SK-N-SH (cell line): Measurements from ENCODE around the gene TRIM14. TPM values are rescaled to one million over a fixed set of nuclear protein-coding genes. Genes with fewer than 3 reads are reported as not detected.
"Not testable (repeated sequence)": the region's sequence is repeated elsewhere in the genome, so short reads cannot be mapped to it uniquely, and the experiment has no call there.

ENCODE experiments used
- CTCF ChIA-PET: fragments of 300-600, 350-600 bp; formaldehyde crosslinking; extraction: SDS; loops from one replicate; lab custom pipeline; 2021; lab: Yijun Ruan, JAX
- POLR2A ChIA-PET: fragments of 350-600 bp; sonication (Branson Sonifier 250); formaldehyde crosslinking; extraction: SDS; loops from one replicate; lab custom pipeline; 2020; ENCODE audit warnings: antibody characterized with exemption, inconsistent platforms; lab: Yijun Ruan, JAX
- DNase-seq: peaks from one replicate; pipeline ENCODE4 v3.0.0; 2012
- H2AFZ ChIP-seq: fragments of 200-600 bp; sonication (generic); 2 replicates; pipeline ENCODE4 v1.8.1; 2016; ENCODE audit warnings: antibody characterized with exemption, mild to moderate bottlenecking, low read depth
- H3F3A ChIP-seq: fragments of 200-600 bp; sonication (generic); replicated peaks from 2 replicates; pipeline ENCODE3; 2016; ENCODE audit warnings: antibody characterized with exemption, mild to moderate bottlenecking; ENCODE audit not compliant: insufficient read depth
- H3K27ac ChIP-seq, 2 experiments: fragments of 200-500 bp in 1 of 2; fragments of 200-600 bp in 1 of 2; sonication (Bioruptor generic) in 1 of 2; sonication (generic), shearing (Covaris generic) in 1 of 2; 2 replicates each; pipeline versions ENCODE4 v1.5.1 to v1.6.1; 2014 to 2016; ENCODE audit warnings: low read depth in 2 of 2, inconsistent platforms in 1 of 2, low read length in 1 of 2, mild to moderate bottlenecking in 1 of 2, mixed read lengths in 1 of 2
- H3K27me3 ChIP-seq: fragments of 200-600 bp; sonication (generic), shearing (Covaris generic); 2 replicates; pipeline ENCODE4 v1.6.1; 2016; ENCODE audit warnings: mixed run types; ENCODE audit not compliant: insufficient read depth
- H3K36me3 ChIP-seq, 2 experiments: fragments of 200-500 bp in 1 of 2; fragments of 200-600 bp in 1 of 2; sonication (Bioruptor generic) in 1 of 2; sonication (generic) in 1 of 2; replicated peaks in 1 of 2; 2 replicates each; pipeline versions ENCODE3 to v1.5.1; 2014 to 2016; ENCODE audit warnings: low read length in 1 of 2, mild to moderate bottlenecking in 1 of 2; ENCODE audit not compliant: insufficient read depth in 2 of 2, control insufficient read depth in 1 of 2
- H3K4me1 ChIP-seq, 2 experiments: fragments of 200-500 bp in 1 of 2; fragments of 200-600 bp in 1 of 2; sonication (Bioruptor generic) in 1 of 2; sonication (generic), shearing (Covaris generic) in 1 of 2; 2 replicates each; pipeline versions ENCODE4 v1.5.1 to v1.6.1; 2014 to 2016; ENCODE audit warnings: low read depth in 1 of 2, low read length in 1 of 2, mixed run types in 1 of 2; ENCODE audit not compliant: insufficient read depth in 2 of 2, control insufficient read depth in 1 of 2
- H3K4me2 ChIP-seq: fragments of 200-600 bp; sonication (generic), shearing (Covaris generic); 2 replicates; pipeline ENCODE4 v1.6.1; 2017; ENCODE audit warnings: mixed run types
- H3K4me3 ChIP-seq, 2 experiments: fragments of 200-500 bp in 1 of 2; fragments of 200-600 bp in 1 of 2; sonication (Bioruptor generic) in 1 of 2; sonication (generic), shearing (Covaris generic) in 1 of 2; 2 replicates each; pipeline versions ENCODE4 v1.5.1 to v1.8.1; 2014 to 2016; ENCODE audit warnings: low read depth in 2 of 2, inconsistent platforms in 1 of 2, low read length in 1 of 2, mild to moderate bottlenecking in 1 of 2, mixed read lengths in 1 of 2, moderate library complexity in 1 of 2
- H3K79me2 ChIP-seq: fragments of 200-600 bp; sonication (generic); 2 replicates; pipeline ENCODE4 v1.8.1; 2017; ENCODE audit warnings: mild to moderate bottlenecking; ENCODE audit not compliant: insufficient read depth
- H3K9ac ChIP-seq: fragments of 200-600 bp; sonication (generic); 2 replicates; pipeline ENCODE4 v1.6.1; 2017; ENCODE audit warnings: mixed run types
- H3K9me2 ChIP-seq: fragments of 200-600 bp; sonication (generic); 2 replicates; pipeline ENCODE4 v1.6.1; 2017; ENCODE audit warnings: mixed run types
- H3K9me3 ChIP-seq: fragments of 200-600 bp; sonication (generic); 2 replicates; pipeline ENCODE4 v1.6.1; 2017; ENCODE audit warnings: mixed run types, mild to moderate bottlenecking, moderate library complexity
- H4K20me1 ChIP-seq: fragments of 200-600 bp; sonication (generic); 2 replicates; pipeline ENCODE4 v1.6.1; 2017; ENCODE audit warnings: mild to moderate bottlenecking, mixed run types; ENCODE audit not compliant: insufficient read depth
- ELF1 ChIP-seq: IDR thresholded peaks from 2 replicates; pipeline ENCODE4 v1.4.0; 2012
- EZH2phosphoT487 ChIP-seq: fragments of 200-600 bp; sonication (generic); IDR thresholded peaks from 2 replicates; pipeline ENCODE4 v1.6.1; 2017; ENCODE audit warnings: low read depth, mixed run types, mild to moderate bottlenecking, antibody characterized with exemption, moderate library complexity, borderline replicate concordance
- FOXM1 ChIP-seq: IDR thresholded peaks from 2 replicates; pipeline ENCODE4 v1.4.0; 2012; ENCODE audit warnings: low read depth, mild to moderate bottlenecking
- GABPA ChIP-seq: IDR thresholded peaks from 2 replicates; pipeline ENCODE4 v1.4.0; 2012; ENCODE audit warnings: low read depth, mild to moderate bottlenecking
- MAX ChIP-seq: IDR thresholded peaks from 2 replicates; pipeline ENCODE4 v1.4.0; 2012; ENCODE audit warnings: low read depth
- NFIC ChIP-seq: IDR thresholded peaks from 2 replicates; pipeline ENCODE4 v1.4.0; 2012; ENCODE audit warnings: borderline replicate concordance
- NRF1 ChIP-seq: IDR thresholded peaks from 2 replicates; pipeline ENCODE4 v1.6.1; 2012; ENCODE audit warnings: low read depth, mild to moderate bottlenecking, low read length
- PBX3 ChIP-seq: IDR thresholded peaks from 2 replicates; pipeline ENCODE4; 2012
- POLR2AphosphoS5 ChIP-seq: IDR thresholded peaks from 2 replicates; pipeline ENCODE4 v1.6.1; 2012; ENCODE audit warnings: low read depth, low read length
- RCOR1 ChIP-seq: fragments of 150-350 bp; IDR thresholded peaks from 2 replicates; pipeline ENCODE4 v1.6.1; 2017; ENCODE audit warnings: antibody characterized with exemption, low read length
- RFX5 ChIP-seq: IDR thresholded peaks from 2 replicates; pipeline ENCODE4 v1.6.1; 2012; ENCODE audit warnings: mild to moderate bottlenecking, improper control_type of control experiment, low read length
- TCF12 ChIP-seq: IDR thresholded peaks from 2 replicates; pipeline ENCODE4 v1.4.0; 2012
- TEAD4 ChIP-seq: IDR thresholded peaks from 2 replicates; pipeline ENCODE4 v1.4.0; 2012; ENCODE audit warnings: mild to moderate bottlenecking, borderline replicate concordance; ENCODE audit not compliant: insufficient read depth
- YY1 ChIP-seq: IDR thresholded peaks from 2 replicates; pipeline ENCODE4 v1.4.0; 2012; ENCODE audit warnings: low read depth, mild to moderate bottlenecking
- WGBS: methylation state at CpG from one replicate; pipeline ENCODE4 v1.1.6; 2017; ENCODE audit warnings: low lambda C conversion rate; 5-methylcytosine and 5-hydroxymethylcytosine counted together
- polyA plus RNA-seq, 3 experiments: library from polyadenylated mRNA; depleted of rRNA; stranded (reverse); fragments of >200 nt; gene quantifications; 2 replicates each; pipeline ENCODE4 v1.2.3, GENCODE V29; 2012
- TF ChIP-seq, protein P1 (sequence below): IDR thresholded peaks from 2 replicates; pipeline ENCODE4 v1.6.1; 2012; ENCODE audit warnings: mild to moderate bottlenecking, low read depth, low read length, moderate library complexity
- TF ChIP-seq, protein P2 (sequence below): fragments of 150-350 bp; IDR thresholded peaks from 2 replicates; pipeline ENCODE4 v1.6.1; 2017; ENCODE audit warnings: antibody characterized with exemption, low read length, low read depth, borderline replicate concordance
- TF ChIP-seq, protein P3 (sequence below): fragments of 150-350 bp; IDR thresholded peaks from 2 replicates; pipeline ENCODE4 v1.6.1; 2016; ENCODE audit warnings: mild to moderate bottlenecking, low read depth, low read length

TRIM14 gene
- polyA plus RNA-seq, 1 of the 3 experiments (the other 2 are of a cell fraction): 15.3 TPM

- no peaks in the 10 kb centered on the region for H3K9me2 ChIP-seq
- POLR2A ChIA-PET: interaction anchor here (1.0 kb wide), 1 partner anchor 178 kb away, joined by 4 read pairs; no protein-coding TSS in a partner anchor
- DNase-seq: no peak
- no peak overlapping the region for H3K4me3 ChIP-seq
- H3K4me2 ChIP-seq: no peak overlapping the region
- no peaks in the 10 kb centered on the region for H4K20me1 ChIP-seq
- TF ChIP-seq RFX5 (no peak), NRF1 (no peak), EZH2phosphoT487 (no peak), FOXM1 (no peak), MAX (no peak), POLR2AphosphoS5 (no peak), ELF1 (no peak), PBX3 (no peak), NFIC (no peak), TEAD4 (no peak), TCF12 (no peak), RCOR1 (no peak), GABPA (no peak), YY1 (no peak)
- TF ChIP-seq, protein P1, sequence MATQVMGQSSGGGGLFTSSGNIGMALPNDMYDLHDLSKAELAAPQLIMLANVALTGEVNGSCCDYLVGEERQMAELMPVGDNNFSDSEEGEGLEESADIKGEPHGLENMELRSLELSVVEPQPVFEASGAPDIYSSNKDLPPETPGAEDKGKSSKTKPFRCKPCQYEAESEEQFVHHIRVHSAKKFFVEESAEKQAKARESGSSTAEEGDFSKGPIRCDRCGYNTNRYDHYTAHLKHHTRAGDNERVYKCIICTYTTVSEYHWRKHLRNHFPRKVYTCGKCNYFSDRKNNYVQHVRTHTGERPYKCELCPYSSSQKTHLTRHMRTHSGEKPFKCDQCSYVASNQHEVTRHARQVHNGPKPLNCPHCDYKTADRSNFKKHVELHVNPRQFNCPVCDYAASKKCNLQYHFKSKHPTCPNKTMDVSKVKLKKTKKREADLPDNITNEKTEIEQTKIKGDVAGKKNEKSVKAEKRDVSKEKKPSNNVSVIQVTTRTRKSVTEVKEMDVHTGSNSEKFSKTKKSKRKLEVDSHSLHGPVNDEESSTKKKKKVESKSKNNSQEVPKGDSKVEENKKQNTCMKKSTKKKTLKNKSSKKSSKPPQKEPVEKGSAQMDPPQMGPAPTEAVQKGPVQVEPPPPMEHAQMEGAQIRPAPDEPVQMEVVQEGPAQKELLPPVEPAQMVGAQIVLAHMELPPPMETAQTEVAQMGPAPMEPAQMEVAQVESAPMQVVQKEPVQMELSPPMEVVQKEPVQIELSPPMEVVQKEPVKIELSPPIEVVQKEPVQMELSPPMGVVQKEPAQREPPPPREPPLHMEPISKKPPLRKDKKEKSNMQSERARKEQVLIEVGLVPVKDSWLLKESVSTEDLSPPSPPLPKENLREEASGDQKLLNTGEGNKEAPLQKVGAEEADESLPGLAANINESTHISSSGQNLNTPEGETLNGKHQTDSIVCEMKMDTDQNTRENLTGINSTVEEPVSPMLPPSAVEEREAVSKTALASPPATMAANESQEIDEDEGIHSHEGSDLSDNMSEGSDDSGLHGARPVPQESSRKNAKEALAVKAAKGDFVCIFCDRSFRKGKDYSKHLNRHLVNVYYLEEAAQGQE: no peak
- TF ChIP-seq, protein P2, sequence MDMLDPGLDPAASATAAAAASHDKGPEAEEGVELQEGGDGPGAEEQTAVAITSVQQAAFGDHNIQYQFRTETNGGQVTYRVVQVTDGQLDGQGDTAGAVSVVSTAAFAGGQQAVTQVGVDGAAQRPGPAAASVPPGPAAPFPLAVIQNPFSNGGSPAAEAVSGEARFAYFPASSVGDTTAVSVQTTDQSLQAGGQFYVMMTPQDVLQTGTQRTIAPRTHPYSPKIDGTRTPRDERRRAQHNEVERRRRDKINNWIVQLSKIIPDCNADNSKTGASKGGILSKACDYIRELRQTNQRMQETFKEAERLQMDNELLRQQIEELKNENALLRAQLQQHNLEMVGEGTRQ: no peak
- TF ChIP-seq, protein P3, sequence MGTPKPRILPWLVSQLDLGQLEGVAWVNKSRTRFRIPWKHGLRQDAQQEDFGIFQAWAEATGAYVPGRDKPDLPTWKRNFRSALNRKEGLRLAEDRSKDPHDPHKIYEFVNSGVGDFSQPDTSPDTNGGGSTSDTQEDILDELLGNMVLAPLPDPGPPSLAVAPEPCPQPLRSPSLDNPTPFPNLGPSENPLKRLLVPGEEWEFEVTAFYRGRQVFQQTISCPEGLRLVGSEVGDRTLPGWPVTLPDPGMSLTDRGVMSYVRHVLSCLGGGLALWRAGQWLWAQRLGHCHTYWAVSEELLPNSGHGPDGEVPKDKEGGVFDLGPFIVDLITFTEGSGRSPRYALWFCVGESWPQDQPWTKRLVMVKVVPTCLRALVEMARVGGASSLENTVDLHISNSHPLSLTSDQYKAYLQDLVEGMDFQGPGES: no peak
- no peaks in the 10 kb centered on the region for H3K27me3 ChIP-seq
- no peak overlapping the region for H3K9ac ChIP-seq
- H3K79me2 ChIP-seq: no peaks in the 10 kb centered on the region; the same call in 1 of the 2 replicates
- CTCF ChIA-PET: interaction anchor here (0.7 to 1.4 kb wide), 3 partner anchors 17 to 156 kb away, joined by 3 to 4 read pairs (median 3); partner anchors contain the start of gene TRMO
- H3K9me3 ChIP-seq: no peaks in the 10 kb centered on the region
- WGBS: 76% methylated on average over 5 of the region's 5 CpGs
- peaks cover 3 to 5% of the 10 kb centered on the region in 2 experiments; a peak in 2 of 4 replicates for H3K4me1 ChIP-seq
- peaks cover 3% of the 10 kb centered on the region for H3F3A ChIP-seq
- peaks cover 20 to 35% of the 10 kb centered on the region in 2 experiments for H3K36me3 ChIP-seq
- no peak overlapping the region for H2AFZ ChIP-seq
- H3K27ac ChIP-seq: no peak overlapping the region
These were observed 40.1 kb downstream of the TRIM14 start for GRCh38 chr9:98078895-98079294.

GRCh38 chr9:98076514-98076890, 42.5 kb downstream of the TRIM14 start:
- DNase-seq, H3K4me1 ChIP-seq, H3K9ac ChIP-seq, H3K9me3 ChIP-seq, H3K4me3 ChIP-seq, H3F3A ChIP-seq, H3K27me3 ChIP-seq, POLR2A ChIA-PET, H3K9me2 ChIP-seq, H4K20me1 ChIP-seq, H2AFZ ChIP-seq, H3K27ac ChIP-seq, H3K4me2 ChIP-seq, H3K79me2 ChIP-seq: not testable (repeated sequence)
- 98% methylated on average over 8 of the region's 8 CpGs for WGBS
- peaks cover 17 to 19% of the 10 kb centered on the region in 2 experiments for H3K36me3 ChIP-seq
- CTCF ChIA-PET: interaction anchor here (0.6 to 2.2 kb wide), 5 partner anchors 129 to 187 kb away, joined by 3 to 10 read pairs (median 5); no protein-coding TSS in a partner anchor
